ENCODE measurements around the gene TLR7. TPM values are rescaled to one million over a fixed set of nuclear protein-coding genes. Genes with fewer than 3 reads are reported as not detected.

Gene TLR7
- total RNA-seq, 2 experiments from 2014 or later, result 0.04 TPM; not detected in 1

DNA sequence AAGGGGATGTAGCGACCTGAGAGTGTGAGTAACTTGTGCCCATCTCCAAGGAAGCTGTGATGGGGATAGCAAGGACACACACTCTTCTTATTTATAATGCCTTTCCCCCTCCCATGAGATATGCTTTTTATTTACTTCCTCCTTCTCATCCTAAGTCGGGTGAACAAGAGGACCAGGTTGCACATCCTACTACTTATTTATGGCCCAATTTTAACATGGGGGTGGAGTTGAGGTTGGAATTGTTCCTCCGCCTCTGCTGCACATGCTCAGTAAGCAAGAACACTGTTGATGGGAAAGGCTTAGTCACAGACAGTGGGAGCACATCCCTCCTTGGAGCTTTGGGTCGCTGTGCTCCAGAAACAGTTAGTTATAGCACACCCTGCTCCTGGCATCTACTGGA, 24.3 kb downstream of the TLR7 start:
- H3K27me3 Mint-ChIP-seq, result no peaks in the 10 kb centered on the region
- POLR2A ChIA-PET, result no interaction called here
- H3K4me1 Mint-ChIP-seq, result peaks cover 27% of the 10 kb centered on the region
- no peaks in the 10 kb centered on the region for H3K36me3 Mint-ChIP-seq (ENCODE audit: low read depth)
- CTCF ChIA-PET, result interaction anchor here (1.0 to 2.2 kb wide), 5 partner anchors 9 to 189 kb away, joined by 3 to 7 read pairs (median 4); no protein-coding TSS in a partner anchor
- H3K4me3 Mint-ChIP-seq, result no peak overlapping the region
- intact Hi-C loops (cut with DNase I, micrococcal nuclease), result loop anchor here in 1 of 2 experiments (5.0 kb wide), 1 partner anchor 189 kb away; no protein-coding TSS in a partner anchor
- no peak for DNase-seq
- ATAC-seq, result no peak
- H3K9me3 Mint-ChIP-seq (ENCODE audit: low read depth), result no peaks in the 10 kb centered on the region
- H3K27ac Mint-ChIP-seq, result peak overlapping the region; percentile 13

DNA sequence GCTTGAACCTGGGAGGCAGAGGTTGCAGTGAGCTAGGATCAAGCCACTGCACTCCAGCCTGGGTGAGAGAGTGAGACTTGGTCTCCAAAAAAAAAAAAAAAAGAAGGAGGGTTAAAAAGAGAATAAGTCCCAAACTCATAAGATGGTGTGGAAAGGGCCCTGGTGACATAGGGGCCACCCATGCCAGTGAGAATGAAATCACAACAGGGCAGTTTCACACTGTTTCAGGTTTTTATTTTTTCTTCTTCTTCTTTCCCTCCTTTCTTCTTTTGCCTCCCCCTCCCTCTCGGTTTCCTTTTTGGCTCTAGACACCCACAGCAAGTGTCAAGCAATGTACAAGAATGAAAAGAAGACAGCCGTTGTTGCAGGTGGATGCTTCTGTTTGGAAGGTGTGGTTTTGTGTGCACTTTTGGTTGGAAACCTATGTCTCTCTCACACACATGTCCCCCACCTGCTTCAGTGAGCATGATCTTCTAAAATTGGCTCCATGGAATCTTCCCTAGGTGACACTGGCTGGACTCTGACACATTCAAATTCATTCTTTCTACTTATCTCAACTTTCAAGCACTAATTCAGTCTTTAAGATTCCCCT, 25.1 kb downstream of the TLR7 start:
- intact Hi-C loops (cut with DNase I, micrococcal nuclease), result loop anchor here in 1 of 2 experiments (5.0 kb wide), 1 partner anchor 190 kb away; no protein-coding TSS in a partner anchor
- peaks cover 27% of the 10 kb centered on the region for H3K4me1 Mint-ChIP-seq
- no peak overlapping the region for H3K4me3 Mint-ChIP-seq
- POLR2A ChIA-PET, result no interaction called here
- H3K27ac Mint-ChIP-seq, result no peak overlapping the region
- ATAC-seq (peak; percentile 37), DNase-seq (no peak)
- H3K9me3 Mint-ChIP-seq (ENCODE audit: low read depth), result no peaks in the 10 kb centered on the region
- H3K27me3 Mint-ChIP-seq, result no peaks in the 10 kb centered on the region
- CTCF ChIA-PET, result interaction anchor here (0.6 to 2.2 kb wide), 5 partner anchors 8 to 190 kb away, joined by 3 to 7 read pairs (median 3); no protein-coding TSS in a partner anchor
- H3K36me3 Mint-ChIP-seq (ENCODE audit: low read depth), result no peaks in the 10 kb centered on the region

DNA sequence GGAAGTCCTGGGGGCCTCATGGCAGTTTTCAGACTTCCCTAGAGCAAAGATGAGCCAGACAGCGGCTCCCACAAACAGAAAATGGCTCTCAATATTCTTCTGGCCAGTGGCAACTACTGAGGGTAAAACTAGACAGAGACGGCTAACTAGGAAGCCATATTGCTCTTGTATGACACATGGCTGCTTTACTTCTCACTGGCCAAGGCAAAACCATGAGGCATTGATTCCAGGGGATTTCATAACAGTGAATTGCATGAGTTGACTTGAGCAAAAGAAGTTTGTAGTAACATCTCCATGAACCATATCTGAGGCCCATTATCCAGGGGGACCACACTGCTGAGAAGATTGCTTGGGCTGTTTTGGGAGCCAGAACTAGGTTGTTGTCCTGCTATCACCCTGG, 25.8 kb downstream of the TLR7 start:
- ChIA-PET CTCF (interaction anchor here (0.6 to 4.4 kb wide), 3 partner anchors 45 to 78 kb away, joined by 3 to 25 read pairs (median 5); no protein-coding TSS in a partner anchor), POLR2A (no interaction called here)
- DNase-seq (no peak), ATAC-seq (no peak)
- peaks cover 27% of the 10 kb centered on the region for H3K4me1 Mint-ChIP-seq
- no peaks in the 10 kb centered on the region for H3K9me3 Mint-ChIP-seq (ENCODE audit: low read depth)
- no peaks in the 10 kb centered on the region for H3K36me3 Mint-ChIP-seq (ENCODE audit: low read depth)
- H3K27ac Mint-ChIP-seq, result no peak overlapping the region
- no peaks in the 10 kb centered on the region for H3K27me3 Mint-ChIP-seq
- no peak overlapping the region for H3K4me3 Mint-ChIP-seq
- intact Hi-C loops (cut with DNase I, micrococcal nuclease), result loop anchor here in 1 of 2 experiments (5.0 kb wide), 1 partner anchor 190 kb away; no protein-coding TSS in a partner anchor

DNA sequence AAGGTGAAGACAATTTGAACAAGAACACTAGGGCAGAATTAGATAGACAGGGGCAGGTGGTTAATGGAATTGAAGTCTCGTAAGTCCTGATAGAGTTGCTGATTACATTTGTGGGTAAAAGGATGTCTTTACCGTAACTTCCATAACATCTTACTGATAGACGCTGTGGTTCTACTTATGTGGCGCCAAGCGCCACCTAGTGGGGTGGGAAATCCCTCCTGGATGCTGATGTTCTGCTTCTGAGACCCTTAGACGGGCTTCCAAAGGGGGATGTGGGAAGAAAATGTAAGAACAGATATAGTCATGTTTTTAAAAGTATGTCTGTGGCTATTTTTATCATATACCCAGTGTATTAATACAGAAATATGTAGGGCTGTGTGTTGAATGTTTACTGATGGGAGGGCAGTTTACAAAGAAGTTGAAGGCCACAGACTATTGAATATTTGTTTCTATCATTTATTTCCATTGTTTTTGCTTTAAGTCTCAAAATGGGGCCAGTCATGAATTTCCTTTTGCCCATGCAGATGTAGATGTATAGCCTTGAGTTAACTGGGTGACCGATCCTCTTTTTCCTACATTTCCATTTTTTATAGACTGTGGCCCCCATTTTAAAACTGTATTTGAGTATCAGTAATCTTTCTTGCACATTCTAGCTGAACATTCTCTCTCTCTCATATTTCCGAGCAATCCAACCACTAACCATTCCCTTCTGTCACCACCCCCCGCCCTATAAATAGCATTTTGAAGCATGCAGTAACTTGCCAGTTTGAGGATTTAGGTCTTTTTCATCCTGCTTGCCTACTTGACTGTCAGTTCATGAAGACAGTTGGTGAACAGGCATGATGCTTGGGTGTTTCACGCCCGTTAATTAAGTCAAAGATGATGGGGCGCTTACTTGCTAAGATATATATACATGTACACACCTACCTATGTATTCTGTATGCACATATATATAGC, 27.5 kb downstream of the TLR7 start:
- DNase-seq (peak; percentile 67), ATAC-seq (peak; percentile 28)
- CTCF ChIA-PET, result interaction anchor here (0.9 to 4.4 kb wide), 4 partner anchors 76 to 82 kb away, joined by 3 to 25 read pairs (median 4); no protein-coding TSS in a partner anchor
- no peaks in the 10 kb centered on the region for H3K27me3 Mint-ChIP-seq
- H3K36me3 Mint-ChIP-seq (ENCODE audit: low read depth), result no peaks in the 10 kb centered on the region
- no peak overlapping the region for H3K27ac Mint-ChIP-seq
- intact Hi-C loops (cut with DNase I, micrococcal nuclease), result loop anchor here (1.0 to 5.0 kb wide), 4 partner anchors 80 to 192 kb away; no protein-coding TSS in a partner anchor
- H3K4me1 Mint-ChIP-seq, result peaks cover 34% of the 10 kb centered on the region
- H3K9me3 Mint-ChIP-seq (ENCODE audit: low read depth), result no peaks in the 10 kb centered on the region
- POLR2A ChIA-PET, result no interaction called here
- H3K4me3 Mint-ChIP-seq, result no peak overlapping the region

DNA sequence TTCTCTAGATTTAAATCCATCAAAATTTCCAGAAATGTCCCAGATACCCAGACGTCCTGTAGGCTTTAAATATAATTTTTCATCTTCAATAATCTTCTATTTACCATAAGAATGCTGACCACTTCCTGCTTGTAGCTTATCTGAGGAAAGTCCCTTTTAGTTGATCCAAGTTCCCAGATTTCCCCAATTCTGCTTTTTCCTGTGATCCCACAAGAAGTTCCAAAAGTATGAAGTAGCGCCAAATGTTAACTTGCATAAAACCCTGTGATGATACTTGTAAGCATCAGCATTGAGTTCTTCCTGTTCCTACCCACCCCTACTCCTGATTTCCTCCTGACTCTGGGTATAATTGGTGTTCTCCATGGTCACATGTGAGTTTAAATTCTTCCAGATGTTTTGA, 29.0 kb downstream of the TLR7 start:
- ChIA-PET CTCF (interaction anchor here (4.4 kb wide), 1 partner anchor 81 kb away, joined by 25 read pairs; no protein-coding TSS in a partner anchor), POLR2A (no interaction called here)
- Mint-ChIP-seq H3K9me3 (ENCODE audit: low read depth) (no peaks in the 10 kb centered on the region), H3K27me3 (no peaks in the 10 kb centered on the region), H3K4me3 (no peak overlapping the region), H3K27ac (no peak overlapping the region), H3K4me1 (peaks cover 25% of the 10 kb centered on the region), H3K36me3 (ENCODE audit: low read depth) (no peaks in the 10 kb centered on the region)
- intact Hi-C loops (cut with DNase I, micrococcal nuclease), result loop anchor here (2.0 kb wide), 2 partner anchors 81 to 125 kb away; no protein-coding TSS in a partner anchor
- DNase-seq, result no peak
- no peak for ATAC-seq

DNA sequence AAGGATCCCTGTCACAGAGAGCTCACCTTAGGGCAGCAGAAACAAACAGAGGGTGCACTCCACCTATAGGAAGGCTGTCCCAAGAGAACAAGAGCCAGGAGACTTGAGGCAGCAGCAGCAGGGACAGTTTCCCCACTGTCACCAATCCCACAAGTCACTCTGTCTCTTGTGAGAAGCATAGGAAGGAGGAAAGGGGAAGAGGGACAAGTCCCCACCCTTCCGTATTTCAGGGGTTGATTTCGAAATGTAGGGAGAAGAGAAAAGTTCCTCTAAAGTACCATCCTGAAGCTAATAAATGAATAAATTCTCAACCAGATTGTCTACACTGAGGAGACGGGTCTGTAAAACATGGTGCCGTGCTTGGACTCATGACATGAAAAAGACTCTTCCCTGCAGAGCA, 30.1 kb downstream of the TLR7 start:
- ATAC-seq (no peak), DNase-seq (no peak)
- intact Hi-C loops (cut with DNase I, micrococcal nuclease), result no loop called here
- H3K27me3 Mint-ChIP-seq, result no peaks in the 10 kb centered on the region
- H3K4me3 Mint-ChIP-seq, result no peak overlapping the region
- ChIA-PET POLR2A (no interaction called here), CTCF (interaction anchor here (0.7 to 4.4 kb wide), 6 partner anchors 9 to 333 kb away, joined by 3 to 25 read pairs (median 3); partner anchors contain the start of gene TLR8)
- H3K27ac Mint-ChIP-seq, result no peak overlapping the region
- no peaks in the 10 kb centered on the region for H3K9me3 Mint-ChIP-seq (ENCODE audit: low read depth)
- no peaks in the 10 kb centered on the region for H3K36me3 Mint-ChIP-seq (ENCODE audit: low read depth)
- H3K4me1 Mint-ChIP-seq, result peaks cover 18% of the 10 kb centered on the region

DNA sequence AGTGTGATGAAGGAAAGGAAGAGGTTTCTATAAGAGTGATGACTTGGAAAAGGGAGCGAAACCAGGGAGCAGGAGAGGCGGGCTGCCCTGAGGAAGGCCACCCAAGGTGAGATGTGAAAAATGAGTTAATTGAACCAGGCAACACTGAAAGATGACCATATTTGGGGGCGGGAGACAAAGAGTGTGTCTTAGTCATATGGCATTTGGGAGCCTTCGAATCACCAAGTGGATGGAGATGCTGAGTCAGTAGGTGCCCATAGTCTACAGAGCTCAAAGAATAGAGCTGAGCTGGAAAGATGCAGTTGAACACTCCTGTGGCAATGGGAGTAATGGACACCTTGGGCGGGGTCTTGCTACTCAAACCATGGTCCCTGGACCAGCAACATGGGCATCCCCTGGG, 31.2 kb downstream of the TLR7 start:
- H3K27ac Mint-ChIP-seq, result no peak overlapping the region
- intact Hi-C loops (cut with DNase I, micrococcal nuclease), result no loop called here
- no peaks in the 10 kb centered on the region for H3K9me3 Mint-ChIP-seq (ENCODE audit: low read depth)
- no peaks in the 10 kb centered on the region for H3K36me3 Mint-ChIP-seq (ENCODE audit: low read depth)
- POLR2A ChIA-PET, result interaction anchor here (0.6 kb wide), 1 partner anchor 97 kb away, joined by 4 read pairs; no protein-coding TSS in a partner anchor
- no peaks in the 10 kb centered on the region for H3K27me3 Mint-ChIP-seq
- CTCF ChIA-PET, result interaction anchor here (0.7 to 1.4 kb wide), 4 partner anchors 82 to 501 kb away, joined by 3 to 4 read pairs (median 3); no protein-coding TSS in a partner anchor
- H3K4me3 Mint-ChIP-seq, result no peak overlapping the region
- peak; percentile 34 for DNase-seq
- peaks cover 11% of the 10 kb centered on the region for H3K4me1 Mint-ChIP-seq
- peak; percentile 81 for ATAC-seq

DNA sequence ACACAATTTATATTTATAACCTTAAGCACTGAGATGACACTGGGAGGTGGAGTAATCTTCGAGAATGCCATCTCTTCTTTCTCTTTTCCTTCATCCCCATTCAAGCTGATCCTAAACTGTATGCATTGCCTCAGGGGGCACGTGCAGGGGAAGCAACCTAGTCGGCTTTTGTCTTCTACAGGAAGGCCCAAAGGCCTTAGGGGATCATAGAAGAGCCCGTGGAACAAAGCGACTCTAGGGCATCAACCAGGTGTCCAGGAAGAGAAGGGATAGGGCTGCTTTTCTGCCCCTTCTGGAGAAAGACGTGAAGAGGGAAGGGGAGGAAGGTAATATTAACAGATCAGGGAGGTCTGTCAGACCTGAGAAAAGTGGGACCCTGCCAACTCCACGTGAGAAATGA, 32.6 kb downstream of the TLR7 start:
- ChIA-PET CTCF (interaction anchor here (0.8 to 1.7 kb wide), 3 partner anchors 8 to 465 kb away, joined by 3 to 9 read pairs (median 7); no protein-coding TSS in a partner anchor), POLR2A (no interaction called here)
- no peak overlapping the region for H3K4me3 Mint-ChIP-seq
- no peaks in the 10 kb centered on the region for H3K27me3 Mint-ChIP-seq
- H3K36me3 Mint-ChIP-seq (ENCODE audit: low read depth), result no peaks in the 10 kb centered on the region
- intact Hi-C loops (cut with DNase I, micrococcal nuclease), result no loop called here
- no peaks in the 10 kb centered on the region for H3K9me3 Mint-ChIP-seq (ENCODE audit: low read depth)
- no peak overlapping the region for H3K27ac Mint-ChIP-seq
- ATAC-seq, result no peak
- DNase-seq, result no peak
- H3K4me1 Mint-ChIP-seq, result peaks cover 9% of the 10 kb centered on the region

DNA sequence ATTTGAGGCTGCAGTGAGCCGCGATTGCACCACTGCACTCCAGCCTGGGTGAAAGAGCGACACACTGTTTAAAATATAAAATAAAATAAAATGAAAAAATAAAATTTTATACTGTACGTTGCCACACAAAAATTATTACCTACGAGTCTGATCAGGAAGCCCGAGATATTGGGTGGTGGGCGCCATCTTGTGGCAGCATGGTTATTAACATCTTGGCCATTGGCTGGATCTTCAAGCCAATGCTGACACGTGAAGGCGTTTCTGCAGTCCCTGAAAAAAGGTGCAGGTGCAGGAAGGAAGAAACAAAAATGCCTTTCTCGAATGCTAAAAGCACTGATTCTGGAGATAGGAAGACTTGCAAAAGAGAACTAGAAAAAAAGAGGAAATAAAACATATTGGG, 34.6 kb downstream of the TLR7 start:
- Mint-ChIP-seq H3K27me3 (no peaks in the 10 kb centered on the region), H3K4me3 (no peak overlapping the region)
- POLR2A ChIA-PET, result no interaction called here

DNA sequence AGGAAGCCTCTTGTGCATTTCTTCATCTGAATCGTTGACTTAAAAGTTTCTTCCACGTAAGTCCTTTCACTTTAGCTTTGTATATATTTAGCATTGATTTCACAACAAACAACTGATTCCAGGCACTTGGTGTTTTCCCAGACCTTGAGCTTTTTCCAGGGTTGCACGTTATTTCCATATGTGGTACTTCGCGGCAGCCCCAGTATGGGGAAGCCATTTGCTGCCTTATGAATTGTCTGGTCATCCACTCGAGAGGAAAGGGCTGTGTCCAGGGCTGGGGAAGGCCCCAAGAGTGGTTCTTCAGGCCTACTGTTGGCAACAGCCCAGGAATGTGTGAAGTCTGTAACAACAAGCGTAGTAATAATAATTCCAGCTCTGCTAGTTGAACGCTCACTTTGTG, 36.8 kb downstream of the TLR7 start:
- ChIA-PET POLR2A (no interaction called here), CTCF (interaction anchor here (0.9 to 2.4 kb wide), 4 partner anchors 12 to 202 kb away, joined by 3 to 11 read pairs (median 4); no protein-coding TSS in a partner anchor)
- no peaks in the 10 kb centered on the region for H3K36me3 Mint-ChIP-seq (ENCODE audit: low read depth)
- intact Hi-C loops (cut with DNase I, micrococcal nuclease), result loop anchor here in 1 of 2 experiments (10.0 kb wide), 1 partner anchor 819 kb away; no protein-coding TSS in a partner anchor
- peaks cover 2% of the 10 kb centered on the region for H3K4me1 Mint-ChIP-seq
- ATAC-seq, result no peak
- no peak overlapping the region for H3K27ac Mint-ChIP-seq
- no peaks in the 10 kb centered on the region for H3K9me3 Mint-ChIP-seq (ENCODE audit: low read depth)
- no peak overlapping the region for H3K4me3 Mint-ChIP-seq
- H3K27me3 Mint-ChIP-seq, result no peaks in the 10 kb centered on the region
- DNase-seq, result no peak

More for the DNA sequence above, 34.6 kb downstream of the TLR7 start:
- Mint-ChIP-seq H3K9me3 (ENCODE audit: low read depth) (no peaks in the 10 kb centered on the region), H3K27ac (no peak overlapping the region), H3K4me1 (peaks cover 9% of the 10 kb centered on the region), H3K36me3 (ENCODE audit: low read depth) (no peaks in the 10 kb centered on the region)
- ATAC-seq (peak; percentile 61), DNase-seq (peak; percentile 81)
- intact Hi-C loops (cut with DNase I, micrococcal nuclease), result loop anchor here in 1 of 2 experiments (1.0 to 10.0 kb wide), 2 partner anchors 199 to 817 kb away; no protein-coding TSS in a partner anchor
- CTCF ChIA-PET, result interaction anchor here (0.6 to 1.7 kb wide), 8 partner anchors 10 to 333 kb away, joined by 3 to 15 read pairs (median 4); no protein-coding TSS in a partner anchor
